ENCODE data around the gene UNC80.

Gene UNC80

DNA sequence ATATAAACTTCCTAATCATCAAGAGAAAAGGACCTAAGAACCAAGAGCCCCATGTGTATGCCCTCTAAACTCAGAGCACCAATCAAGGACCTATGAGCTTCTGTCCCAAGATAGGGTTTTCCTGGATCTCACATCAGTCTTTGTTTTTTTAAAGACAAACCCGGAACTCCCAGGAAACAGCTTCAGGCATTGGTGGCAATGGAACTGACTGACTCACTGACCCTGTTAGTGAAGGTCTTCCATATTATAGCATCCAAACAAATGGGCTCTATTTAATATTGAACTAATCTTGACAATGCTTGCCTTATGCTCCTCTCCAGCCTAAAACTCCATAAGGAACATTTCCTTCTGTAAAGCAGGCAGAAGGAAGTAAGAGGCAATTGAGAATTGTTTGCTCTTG, 167.3 kb downstream of the UNC80 start:
- H3K4me3 ChIP-seq (ENCODE audit: low read depth, low read length) = no peak overlapping the region
- no peak for DNase-seq (ENCODE audit: low read depth)
- TF ChIP-seq, protein P1, sequence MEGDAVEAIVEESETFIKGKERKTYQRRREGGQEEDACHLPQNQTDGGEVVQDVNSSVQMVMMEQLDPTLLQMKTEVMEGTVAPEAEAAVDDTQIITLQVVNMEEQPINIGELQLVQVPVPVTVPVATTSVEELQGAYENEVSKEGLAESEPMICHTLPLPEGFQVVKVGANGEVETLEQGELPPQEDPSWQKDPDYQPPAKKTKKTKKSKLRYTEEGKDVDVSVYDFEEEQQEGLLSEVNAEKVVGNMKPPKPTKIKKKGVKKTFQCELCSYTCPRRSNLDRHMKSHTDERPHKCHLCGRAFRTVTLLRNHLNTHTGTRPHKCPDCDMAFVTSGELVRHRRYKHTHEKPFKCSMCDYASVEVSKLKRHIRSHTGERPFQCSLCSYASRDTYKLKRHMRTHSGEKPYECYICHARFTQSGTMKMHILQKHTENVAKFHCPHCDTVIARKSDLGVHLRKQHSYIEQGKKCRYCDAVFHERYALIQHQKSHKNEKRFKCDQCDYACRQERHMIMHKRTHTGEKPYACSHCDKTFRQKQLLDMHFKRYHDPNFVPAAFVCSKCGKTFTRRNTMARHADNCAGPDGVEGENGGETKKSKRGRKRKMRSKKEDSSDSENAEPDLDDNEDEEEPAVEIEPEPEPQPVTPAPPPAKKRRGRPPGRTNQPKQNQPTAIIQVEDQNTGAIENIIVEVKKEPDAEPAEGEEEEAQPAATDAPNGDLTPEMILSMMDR (IDR thresholded peaks at IDR 0.05; ENCODE audit: insufficient read depth, low read depth, low read length, missing control alignments) = no peak

GRCh38 chr2:209940936-209941335, 169.3 kb downstream of the UNC80 start:
- no peak for DNase-seq (ENCODE audit: low read depth)
- no peak overlapping the region for H3K4me3 ChIP-seq (ENCODE audit: low read depth, low read length)
- TF ChIP-seq, protein P1 (IDR thresholded peaks at IDR 0.05; ENCODE audit: insufficient read depth, low read depth, low read length, missing control alignments) = no peak

GRCh38 chr2:209942426-209942825, 170.8 kb downstream of the UNC80 start:
- TF ChIP-seq, protein P1 (IDR thresholded peaks at IDR 0.05; ENCODE audit: insufficient read depth, low read depth, low read length, missing control alignments) = no peak
- no peak overlapping the region for H3K4me3 ChIP-seq (ENCODE audit: low read depth, low read length)
- no peak for DNase-seq (ENCODE audit: low read depth)

DNA sequence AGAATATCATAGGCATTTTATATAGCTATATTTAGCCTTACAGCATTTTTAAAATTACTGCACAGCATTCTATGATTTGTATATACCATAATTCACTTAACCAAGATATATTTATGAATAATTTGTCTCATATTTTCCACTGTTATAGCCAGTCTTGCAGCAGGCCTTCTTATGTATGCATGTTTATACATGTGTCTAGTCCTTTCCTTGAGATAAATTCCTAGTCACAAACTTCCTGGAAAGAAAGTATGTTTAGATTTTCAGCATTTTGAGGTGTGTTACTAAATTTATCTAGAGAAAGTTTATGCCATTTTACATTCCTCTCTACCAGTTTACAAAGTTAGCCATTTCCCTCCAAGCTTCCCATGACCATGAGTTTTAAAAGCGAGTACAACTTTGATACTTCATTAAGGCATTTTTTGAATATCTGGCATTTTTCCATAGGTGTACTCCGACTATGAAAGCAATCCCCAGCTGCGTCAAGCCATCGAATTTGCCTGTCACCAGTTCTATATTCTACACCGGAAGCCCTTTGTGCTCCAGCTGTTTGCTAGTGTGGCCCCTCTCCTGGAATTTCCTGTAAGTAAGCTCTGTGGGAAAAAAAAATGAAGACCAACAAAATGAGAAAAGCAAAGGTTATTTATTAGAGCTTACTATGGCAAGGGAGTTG, 171.4 kb downstream of the UNC80 start:
- DNase-seq (ENCODE audit: low read depth) = no peak
- no peak overlapping the region for H3K4me3 ChIP-seq (ENCODE audit: low read depth, low read length)
- TF ChIP-seq, protein P1 (IDR thresholded peaks at IDR 0.05; ENCODE audit: insufficient read depth, low read depth, low read length, missing control alignments) = no peak

- H3K4me3 ChIP-seq (ENCODE audit: low read depth, low read length) = no peak overlapping the region
- no peak for DNase-seq (ENCODE audit: low read depth)
- TF ChIP-seq, protein P1 (IDR thresholded peaks at IDR 0.05; ENCODE audit: insufficient read depth, low read depth, low read length, missing control alignments) = no peak
Measured at GRCh38 chr2:209943776-209944175, 172.1 kb downstream of the UNC80 start.

GRCh38 chr2:209946539-209946938, 174.9 kb downstream of the UNC80 start:
- TF ChIP-seq, protein P1 (IDR thresholded peaks at IDR 0.05; ENCODE audit: insufficient read depth, low read depth, low read length, missing control alignments) = no peak
- H3K4me3 ChIP-seq (ENCODE audit: low read depth, low read length) = no peak overlapping the region
- no peak for DNase-seq (ENCODE audit: low read depth)

- H3K4me3 ChIP-seq (ENCODE audit: low read depth, low read length) = no peak overlapping the region
- no peak for DNase-seq (ENCODE audit: low read depth)
- TF ChIP-seq, protein P1 (IDR thresholded peaks at IDR 0.05; ENCODE audit: insufficient read depth, low read depth, low read length, missing control alignments) = no peak
Measured at GRCh38 chr2:209956271-209956670, 184.6 kb downstream of the UNC80 start.

Data from GM12865 (cell line).